GM12864 (cell line): ENCODE results near the gene TACR1.

Source experiments
- DNase-seq: peaks from one replicate; pipeline ENCODE4 v3.0.0-alpha.2; 2011; ENCODE audit warnings: low read depth
- H3K4me3 ChIP-seq: 2 replicates; pipeline ENCODE4 v1.5.1; 2011; ENCODE audit warnings: mild to moderate bottlenecking, low read depth, low read length, control low read depth
- TF ChIP-seq, protein P1 (sequence below): IDR thresholded peaks from 2 replicates; pipeline ENCODE4 v1.5.1; 2011; ENCODE audit warnings: low read depth, mild to moderate bottlenecking, moderate library complexity, low read length, control low read depth, inconsistent platforms; ENCODE audit errors: missing control alignments

The TACR1 gene

DNA sequence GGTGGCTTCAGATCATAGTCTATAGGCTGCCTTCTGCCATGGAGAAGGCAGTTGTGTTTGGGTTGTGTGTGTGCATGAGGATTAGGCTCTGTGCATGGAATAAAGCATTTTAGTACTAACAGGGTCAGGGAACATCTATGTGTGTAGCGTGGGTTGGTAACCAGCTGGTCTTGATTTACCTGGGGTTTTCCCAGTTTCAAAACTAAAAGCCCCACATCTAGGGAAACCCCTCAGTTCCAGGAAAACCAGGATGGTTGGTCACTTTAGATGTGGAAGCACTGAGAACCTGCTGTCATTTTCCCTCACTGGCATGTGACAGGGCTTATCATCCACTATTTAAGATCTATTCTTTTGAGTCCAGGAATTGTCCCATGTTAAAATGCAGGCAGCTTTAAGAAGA is 124.6 kb downstream of the TACR1 start:
- TF ChIP-seq, protein P1, sequence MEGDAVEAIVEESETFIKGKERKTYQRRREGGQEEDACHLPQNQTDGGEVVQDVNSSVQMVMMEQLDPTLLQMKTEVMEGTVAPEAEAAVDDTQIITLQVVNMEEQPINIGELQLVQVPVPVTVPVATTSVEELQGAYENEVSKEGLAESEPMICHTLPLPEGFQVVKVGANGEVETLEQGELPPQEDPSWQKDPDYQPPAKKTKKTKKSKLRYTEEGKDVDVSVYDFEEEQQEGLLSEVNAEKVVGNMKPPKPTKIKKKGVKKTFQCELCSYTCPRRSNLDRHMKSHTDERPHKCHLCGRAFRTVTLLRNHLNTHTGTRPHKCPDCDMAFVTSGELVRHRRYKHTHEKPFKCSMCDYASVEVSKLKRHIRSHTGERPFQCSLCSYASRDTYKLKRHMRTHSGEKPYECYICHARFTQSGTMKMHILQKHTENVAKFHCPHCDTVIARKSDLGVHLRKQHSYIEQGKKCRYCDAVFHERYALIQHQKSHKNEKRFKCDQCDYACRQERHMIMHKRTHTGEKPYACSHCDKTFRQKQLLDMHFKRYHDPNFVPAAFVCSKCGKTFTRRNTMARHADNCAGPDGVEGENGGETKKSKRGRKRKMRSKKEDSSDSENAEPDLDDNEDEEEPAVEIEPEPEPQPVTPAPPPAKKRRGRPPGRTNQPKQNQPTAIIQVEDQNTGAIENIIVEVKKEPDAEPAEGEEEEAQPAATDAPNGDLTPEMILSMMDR: no peak
- H3K4me3 ChIP-seq: no peak overlapping the region
- DNase-seq: no peak

GRCh38 chr2:75074228-75074627 is 125.1 kb downstream of the TACR1 start:
- H3K4me3 ChIP-seq: no peak overlapping the region
- TF ChIP-seq, protein P1: no peak
- no peak for DNase-seq

DNA sequence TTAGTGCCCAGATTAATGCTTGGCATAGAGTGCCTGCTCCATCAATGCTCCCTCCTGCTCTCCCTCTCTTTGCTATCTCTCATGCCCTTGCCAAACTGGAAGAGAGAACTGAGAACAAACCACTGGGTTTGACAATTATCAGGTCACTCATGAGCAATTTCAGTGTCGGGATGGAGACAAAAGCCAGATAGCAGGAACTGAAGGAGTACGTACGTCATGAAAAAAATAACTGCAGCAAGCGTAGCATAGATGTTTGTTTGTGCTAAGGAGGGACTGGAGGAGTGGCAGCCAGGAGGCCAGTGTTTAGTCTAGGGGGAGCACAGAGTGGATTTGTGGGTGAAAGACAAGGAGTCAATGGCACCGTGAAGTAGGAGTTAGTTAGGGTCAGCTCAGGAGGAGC is 127.6 kb downstream of the TACR1 start:
- TF ChIP-seq, protein P1: no peak
- no peak overlapping the region for H3K4me3 ChIP-seq
- DNase-seq: no peak

DNA sequence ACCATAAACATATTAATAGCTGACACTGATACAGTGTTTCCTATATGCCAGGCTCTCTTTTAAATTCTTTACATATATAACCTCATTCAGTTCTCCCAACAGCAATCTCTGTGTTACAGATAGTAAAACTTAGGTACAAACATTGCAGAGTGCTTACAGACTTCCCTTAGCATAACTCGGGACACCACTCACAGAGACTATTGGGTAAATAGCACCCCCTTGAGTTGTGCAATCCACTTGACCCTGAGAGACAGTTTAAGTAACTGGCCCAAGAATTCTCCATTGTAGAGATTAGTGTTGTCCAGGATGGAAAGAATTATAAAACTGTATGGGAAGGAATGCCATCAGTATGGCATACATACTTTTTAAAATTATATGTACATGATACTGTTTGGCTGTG is 130.8 kb downstream of the TACR1 start:
- no peak overlapping the region for H3K4me3 ChIP-seq
- TF ChIP-seq, protein P1: peak; percentile 9
- DNase-seq: no peak

DNA sequence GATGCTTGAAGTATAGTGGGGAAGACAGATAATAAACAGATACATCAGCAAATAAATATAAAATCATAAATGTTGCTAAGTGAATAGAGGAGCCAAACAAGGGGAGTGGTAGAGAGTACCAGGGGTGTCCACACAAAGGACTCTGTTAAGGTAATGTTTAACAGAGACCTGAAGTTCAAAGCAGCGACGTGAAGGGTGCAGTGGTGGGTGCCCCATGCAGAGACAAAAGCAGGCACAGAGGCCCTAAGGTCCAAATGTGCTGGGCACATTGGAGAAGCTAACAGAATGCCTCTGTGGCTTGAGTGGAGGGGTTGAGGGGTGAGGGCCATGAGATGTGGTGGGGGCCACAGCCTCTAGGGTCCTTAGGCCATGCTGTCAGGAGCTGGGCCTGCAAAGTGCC is 131.8 kb downstream of the TACR1 start:
- TF ChIP-seq, protein P1: no peak
- H3K4me3 ChIP-seq: no peak overlapping the region
- no peak for DNase-seq

DNA sequence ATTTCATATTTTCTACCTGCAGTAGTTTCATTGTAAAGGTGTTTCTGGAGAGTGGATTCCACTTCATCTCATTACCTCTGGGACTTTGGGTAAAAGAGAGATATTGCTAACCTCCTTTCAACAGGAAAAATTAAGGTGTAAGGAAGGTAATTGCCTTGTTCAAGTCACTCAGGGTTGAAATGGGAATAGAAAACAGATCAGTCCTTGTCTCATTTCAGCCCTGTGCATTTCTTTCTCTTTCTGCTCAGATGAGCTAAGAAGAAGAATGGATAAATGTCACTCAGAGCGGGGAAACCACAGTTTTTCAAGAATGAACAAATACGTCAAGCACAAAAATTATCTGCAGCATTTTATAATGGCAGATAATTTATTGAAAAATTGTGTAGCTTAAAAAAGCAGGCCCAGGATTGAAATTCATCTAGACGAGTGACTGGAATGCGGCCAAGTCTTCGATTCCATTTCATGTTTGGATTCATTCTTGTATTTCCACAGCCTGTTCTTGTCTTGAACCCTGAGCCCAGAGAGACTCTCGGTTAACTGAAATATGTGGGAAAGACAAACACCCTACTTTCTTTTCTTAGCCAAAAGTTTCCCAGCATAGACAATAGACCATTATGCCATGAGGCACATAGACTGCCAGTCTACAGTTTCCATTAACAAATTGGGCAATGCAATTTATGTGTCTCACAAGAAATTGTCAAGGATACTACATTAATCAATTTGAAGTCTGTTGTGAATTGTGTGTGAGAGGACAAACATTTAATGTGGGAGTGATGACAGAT is 133.0 kb downstream of the TACR1 start:
- TF ChIP-seq, protein P1: no peak
- H3K4me3 ChIP-seq: no peak overlapping the region
- DNase-seq: no peak

- no peak overlapping the region for H3K4me3 ChIP-seq
- DNase-seq: no peak
- TF ChIP-seq, protein P1: no peak
Observed at GRCh38 chr2:75065402-75066008, 133.8 kb downstream of the TACR1 start.
